Liver (tissue), 9 donors: Measurements from ENCODE around the gene GALK1. TPM values are rescaled to one million over a fixed set of nuclear protein-coding genes. Genes with fewer than 3 reads are reported as not detected.

Experiments used
- DNase-seq: peaks from one replicate; pipeline ENCODE4 v3.0.0-alpha.2; 2017; ENCODE audit warnings: low spot score
- H3K27ac ChIP-seq, 2 donors: one replicate each; pipeline ENCODE4 v1.7.0; 2013; ENCODE audit warnings: inconsistent platforms in 2 of 2, low read length in 2 of 2, control low read depth in 1 of 2, low read depth in 1 of 2, mild to moderate bottlenecking in 1 of 2
- H3K27me3 ChIP-seq, 4 donors: one replicate each; pipeline versions ENCODE4 v1.6.1 to v1.7.0; 2013; ENCODE audit warnings: low read length in 3 of 4, inconsistent platforms in 1 of 4, mild to moderate bottlenecking in 1 of 4, moderate library complexity in 1 of 4; ENCODE audit not compliant: control insufficient read depth in 4 of 4, insufficient read depth in 4 of 4
- H3K36me3 ChIP-seq, 4 donors: one replicate each; pipeline versions ENCODE4 v1.6.1 to v1.7.0; 2013; ENCODE audit warnings: low read length in 3 of 4, mild to moderate bottlenecking in 3 of 4, low read depth in 1 of 4, moderate library complexity in 1 of 4; ENCODE audit not compliant: control insufficient read depth in 4 of 4, insufficient read depth in 3 of 4
- H3K4me1 ChIP-seq, 4 donors: one replicate each; pipeline versions ENCODE4 v1.6.1 to v1.7.0; 2013; ENCODE audit warnings: low read length in 3 of 4, mild to moderate bottlenecking in 3 of 4, moderate library complexity in 1 of 4; ENCODE audit not compliant: control insufficient read depth in 4 of 4, insufficient read depth in 4 of 4
- H3K4me3 ChIP-seq, 3 donors: one replicate each; pipeline versions ENCODE4 v1.6.1 to v1.7.0; 2013; ENCODE audit warnings: low read length in 3 of 3, control low read depth in 1 of 3, low read depth in 1 of 3, mild to moderate bottlenecking in 1 of 3
- H3K9ac ChIP-seq, 2 donors: one replicate each; pipeline ENCODE4 v1.7.0; 2013; ENCODE audit warnings: low read length in 2 of 2, mild to moderate bottlenecking in 2 of 2, moderate library complexity in 2 of 2, control low read depth in 1 of 2, low read depth in 1 of 2
- H3K9me3 ChIP-seq, 4 donors: one replicate each; pipeline versions ENCODE4 v1.6.1 to v1.7.0; 2013; ENCODE audit warnings: low read length in 3 of 4; ENCODE audit not compliant: control insufficient read depth in 4 of 4
- ATF3 ChIP-seq: IDR thresholded peaks from 2 replicates; pipeline ENCODE4 v1.6.1; 2016; ENCODE audit warnings: antibody characterized with exemption
- CTCF ChIP-seq: fragments of 150-350 bp; IDR thresholded peaks from 2 replicates; pipeline ENCODE4 v1.5.1; 2017; ENCODE audit warnings: improper control_type of control experiment, low read depth, low read length; ENCODE audit not compliant: missing input control
- EGR1 ChIP-seq, 2 donors: IDR thresholded peaks; 2 replicates each; pipeline ENCODE4 v1.6.1; 2016 to 2018; ENCODE audit warnings: antibody characterized with exemption in 2 of 2, low read depth in 2 of 2
- FOXA1 ChIP-seq: IDR thresholded peaks from 2 replicates; pipeline ENCODE4 v1.6.1; 2016; ENCODE audit warnings: antibody characterized with exemption
- FOXA2 ChIP-seq: IDR thresholded peaks from 2 replicates; pipeline ENCODE4 v1.6.1; 2016; ENCODE audit warnings: antibody characterized with exemption
- GABPA ChIP-seq, 2 donors: IDR thresholded peaks in 1 of 2; conservative IDR thresholded peaks in 1 of 2; 2 replicates each; pipeline ENCODE4 v1.6.1; 2016; ENCODE audit warnings: antibody characterized with exemption in 2 of 2, mild to moderate bottlenecking in 1 of 2, moderate library complexity in 1 of 2
- HNF4A ChIP-seq, 2 donors: conservative IDR thresholded peaks; 2 replicates each; pipeline ENCODE4 v1.6.1; 2016; ENCODE audit warnings: antibody characterized with exemption in 2 of 2, mild to moderate bottlenecking in 2 of 2
- HNF4G ChIP-seq: IDR thresholded peaks from 2 replicates; pipeline ENCODE4 v1.6.1; 2016; ENCODE audit warnings: antibody characterized with exemption
- JUND ChIP-seq, 2 donors: IDR thresholded peaks; 2 replicates each; pipeline ENCODE4 v1.6.1; 2016; ENCODE audit warnings: antibody characterized with exemption in 2 of 2
- NR2F2 ChIP-seq: IDR thresholded peaks from 2 replicates; pipeline ENCODE4 v1.6.1; 2016; ENCODE audit warnings: antibody characterized with exemption
- RAD21 ChIP-seq, 2 donors: IDR thresholded peaks; 2 replicates each; pipeline ENCODE4 v1.6.1; 2016; ENCODE audit warnings: antibody characterized with exemption in 2 of 2, mild to moderate bottlenecking in 2 of 2
- REST ChIP-seq: IDR thresholded peaks from 2 replicates; pipeline ENCODE4 v1.6.1; 2016; ENCODE audit warnings: antibody characterized with exemption, mild to moderate bottlenecking
- RXRA ChIP-seq, 2 donors: IDR thresholded peaks; 2 replicates each; pipeline ENCODE4 v1.6.1; 2017 to 2018; ENCODE audit warnings: antibody characterized with exemption in 2 of 2, mild to moderate bottlenecking in 1 of 2
- TAF1 ChIP-seq: conservative IDR thresholded peaks from 2 replicates; pipeline ENCODE4 v1.6.1; 2016; ENCODE audit warnings: antibody characterized with exemption, mild to moderate bottlenecking
- YY1 ChIP-seq: IDR thresholded peaks from 2 replicates; pipeline ENCODE4 v1.6.1; 2016; ENCODE audit warnings: antibody characterized with exemption, mild to moderate bottlenecking
- ZBTB33 ChIP-seq: IDR thresholded peaks from 2 replicates; pipeline ENCODE4 v1.6.1; 2016; ENCODE audit warnings: antibody characterized with exemption
- WGBS: extraction: QIAGEN DNeasy Blood & Tissue Kit; methylation state at CpG from one replicate; pipeline ENCODE4 v1.1.7; 2013; 5-methylcytosine and 5-hydroxymethylcytosine counted together
- polyA plus RNA-seq, 2 donors: library from polyadenylated mRNA; stranded (reverse) in 1 of 2; unstranded in 1 of 2; fragments of 200-250 nt in 1 of 2; fragments of >200 nt in 1 of 2; fragmentation: Nextera tagmentation in 1 of 2; extraction: Ambion mirVana in 1 of 2; gene quantifications; one replicate each; pipeline versions ENCODE4 v1.2.1 to v1.2.3, GENCODE V29; 2013 to 2015
- total RNA-seq, 2 donors: library from RNA; depleted of rRNA; stranded (reverse); fragments of >200 nt; gene quantifications; one replicate each; pipeline ENCODE4 v1.2.3, GENCODE V29; 2014
- donor health status: healthy.
- donor health status: healthy.
- donor health status: healthy.
- donor health status: healthy.
- donor health status: healthy.

Gene GALK1
- total and polyA plus RNA-seq, 4 donors: 59.0 to 230 (median 95.9) TPM

- 78% methylated on average over 9 of the region's 9 CpGs for WGBS
- Histone ChIP-seq H3K27ac (no peak overlapping the region), H3K4me3 (no peak overlapping the region), H3K27me3 (no peaks in the 10 kb centered on the region), H3K36me3 (no peaks in the 10 kb centered on the region), H3K9ac (no peak overlapping the region), H3K9me3 (no peaks in the 10 kb centered on the region), H3K4me1 (peaks cover 0 to 17% (median 4%) of the 10 kb centered on the region in 4 donors)
- TF ChIP-seq ZBTB33 (no peak), REST (no peak), TAF1 (no peak), FOXA2 (no peak), EGR1 (IDR thresholded peaks at IDR 0.05; ENCODE audit: low read depth in 2 of 2) (no peak), RXRA (IDR thresholded peaks at IDR 0.05) (no peak), HNF4A (conservative IDR thresholded peaks at IDR 0.05) (no peak), GABPA (IDR thresholded peaks at IDR 0.05 in 1 of 2, conservative IDR thresholded peaks at IDR 0.05 in 1 of 2) (no peak), JUND (IDR thresholded peaks at IDR 0.05) (no peak), HNF4G (no peak), ATF3 (no peak), RAD21 (IDR thresholded peaks at IDR 0.05) (no peak), YY1 (no peak), FOXA1 (no peak), NR2F2 (no peak), CTCF (no peak)
- DNase-seq: no peak
These were observed 16.3 kb downstream of the GALK1 start for GRCh38 chr17:75748706-75749105.

GRCh38 chr17:75743625-75744206 lies 21.3 kb downstream of the GALK1 start:
- DNase-seq: no peak
- H3K36me3 ChIP-seq: no peaks in the 10 kb centered on the region
- no peak overlapping the region for H3K9ac ChIP-seq
- no peaks in the 10 kb centered on the region for H3K27me3 ChIP-seq
- no peak overlapping the region for H3K4me3 ChIP-seq
- no peak for TF ChIP-seq GABPA (IDR thresholded peaks at IDR 0.05 in 1 of 2, conservative IDR thresholded peaks at IDR 0.05 in 1 of 2)
- peaks cover 0 to 4% (median 0%) of the 10 kb centered on the region in 4 donors for H3K4me1 ChIP-seq
- H3K9me3 ChIP-seq: no peaks in the 10 kb centered on the region
- no peak overlapping the region for H3K27ac ChIP-seq
- WGBS: 91% methylated on average over 25 of the region's 25 CpGs
